GM18951 (cell line): Measurements from ENCODE around the gene CHSY3.

Experiments used
- POLR2A ChIP-seq: IDR thresholded peaks from 4 replicates; pipeline ENCODE4 v1.6.1; 2011; ENCODE audit warnings: mild to moderate bottlenecking; ENCODE audit not compliant: insufficient read length, insufficient read depth; ENCODE audit errors: extremely low read depth
- in situ Hi-C: fragments of 300-500 bp; cut with MboI; formaldehyde crosslinking; loops from one replicate; pipeline ENCODE4 v1.12.0; 2022; ENCODE audit warnings: low sequenced_read_pairs, mixed read lengths, inconsistent platforms; ENCODE audit not compliant: unreplicated experiment

The CHSY3 gene

DNA sequence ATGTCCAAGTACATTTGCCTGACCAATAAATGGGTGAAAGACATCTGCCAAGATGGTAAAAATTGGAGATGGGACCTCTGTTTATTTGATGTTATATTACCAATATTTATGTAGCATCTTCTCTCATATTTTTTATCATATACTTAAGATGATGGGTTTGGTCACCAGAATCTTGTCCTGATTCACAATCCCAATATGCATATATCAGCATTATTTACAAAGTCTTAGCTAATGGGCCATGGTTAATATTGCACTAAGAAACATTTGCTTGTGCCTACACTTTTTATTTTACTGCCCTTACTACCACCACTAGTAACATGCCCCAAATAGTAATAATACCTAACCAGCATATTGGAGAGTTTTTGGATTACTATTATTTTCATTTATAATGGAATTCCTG is 116.7 kb downstream of the CHSY3 start:
- no peak for TF ChIP-seq POLR2A
- in situ Hi-C loops, result no loop called here

DNA sequence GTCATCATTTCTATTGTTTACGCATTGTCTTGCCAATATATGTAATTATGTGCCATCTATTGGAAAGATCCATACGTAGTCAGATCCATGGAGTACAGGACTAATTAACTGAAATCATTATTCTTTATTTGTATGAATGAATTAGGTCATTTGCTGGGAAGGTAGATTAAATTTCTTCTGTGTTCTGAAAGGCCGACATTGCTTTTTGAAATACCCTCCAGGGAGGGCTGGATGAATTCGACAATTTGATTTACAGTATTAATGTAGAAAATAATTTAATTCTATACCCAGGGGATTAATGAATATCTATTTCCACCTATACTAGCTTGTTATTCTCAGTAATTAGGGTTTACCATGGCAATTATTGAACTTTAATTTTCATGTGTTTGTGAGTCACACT is 117.6 kb downstream of the CHSY3 start:
- in situ Hi-C loops, result no loop called here
- no peak for TF ChIP-seq POLR2A

DNA sequence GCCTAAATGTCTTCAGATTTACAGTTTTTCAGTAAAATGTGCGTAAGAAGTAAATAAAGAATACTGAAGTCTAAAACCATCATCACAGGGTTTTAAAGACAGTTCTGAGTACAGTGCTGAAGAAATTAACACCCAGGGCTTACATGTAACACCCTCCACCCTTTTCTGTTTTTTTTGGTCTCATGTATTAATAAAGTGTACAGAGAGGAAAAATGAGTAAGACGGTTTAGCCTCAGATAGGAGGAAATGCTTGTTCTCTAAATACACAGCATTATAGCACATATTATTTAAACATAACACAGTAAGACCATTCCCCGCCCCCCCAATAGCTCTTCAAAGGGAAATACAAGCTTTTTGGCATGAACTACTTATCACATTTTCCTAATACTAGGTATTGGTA is 119.3 kb downstream of the CHSY3 start:
- in situ Hi-C loops, result no loop called here
- TF ChIP-seq POLR2A, result no peak

DNA sequence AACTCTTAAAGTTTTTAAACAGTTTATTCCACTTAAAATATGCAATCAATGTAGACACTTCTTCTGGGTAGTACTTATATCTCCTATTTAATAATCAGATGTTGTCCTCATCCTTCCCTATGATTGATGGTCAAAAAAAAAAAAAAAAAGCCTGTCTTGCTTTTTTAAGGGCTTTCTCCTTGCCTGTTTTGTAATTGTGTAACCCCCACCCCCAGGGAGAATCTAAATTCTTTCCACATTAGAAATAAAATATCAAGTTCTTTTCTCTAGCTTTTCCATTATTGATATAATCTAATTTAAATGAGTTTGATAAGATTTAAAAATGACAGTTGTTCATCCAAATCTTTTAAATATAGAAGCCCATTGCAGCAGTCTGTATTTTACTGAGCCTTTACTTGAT is 119.7 kb downstream of the CHSY3 start:
- TF ChIP-seq POLR2A, result no peak
- in situ Hi-C loops, result no loop called here

DNA sequence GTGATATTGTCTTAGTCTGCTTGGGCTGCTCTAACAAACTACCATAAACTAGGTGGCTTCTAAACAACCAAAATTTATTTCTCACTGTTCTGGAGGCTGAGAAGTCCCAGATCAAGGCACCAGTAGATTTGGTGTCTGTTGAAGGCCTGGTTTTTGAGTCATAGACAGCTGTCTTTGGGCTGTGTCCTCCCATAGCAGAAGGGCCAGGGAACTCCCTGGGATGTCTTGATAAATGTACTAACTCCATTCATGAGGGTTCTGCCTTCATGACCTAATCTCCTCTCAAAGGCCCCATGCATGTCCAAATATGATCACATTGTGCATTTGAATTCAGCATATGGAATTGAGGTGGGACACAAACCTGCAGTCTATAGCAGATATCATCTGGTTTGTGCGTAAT is 121.2 kb downstream of the CHSY3 start:
- TF ChIP-seq POLR2A, result no peak
- in situ Hi-C loops, result no loop called here

DNA sequence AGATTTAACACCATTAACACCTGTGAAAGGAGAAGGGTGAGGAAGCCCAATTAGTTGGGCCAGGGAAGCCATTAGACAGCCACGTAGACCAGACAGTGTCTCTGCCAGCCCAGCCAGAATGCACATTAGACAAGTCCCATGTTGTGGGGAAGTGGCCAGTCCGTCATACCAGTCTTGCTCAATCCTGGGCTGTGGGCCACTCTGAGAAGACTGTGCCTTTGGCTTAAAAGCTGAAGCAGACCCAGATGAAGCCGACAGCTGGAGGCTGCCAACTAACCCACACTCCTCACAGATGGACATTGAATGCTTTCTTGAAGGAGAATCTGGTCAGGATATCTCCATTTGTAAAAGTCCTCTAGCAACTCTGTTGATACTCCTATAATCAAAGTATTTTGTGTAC is 128.5 kb downstream of the CHSY3 start:
- no peak for TF ChIP-seq POLR2A
- in situ Hi-C loops, result no loop called here

DNA sequence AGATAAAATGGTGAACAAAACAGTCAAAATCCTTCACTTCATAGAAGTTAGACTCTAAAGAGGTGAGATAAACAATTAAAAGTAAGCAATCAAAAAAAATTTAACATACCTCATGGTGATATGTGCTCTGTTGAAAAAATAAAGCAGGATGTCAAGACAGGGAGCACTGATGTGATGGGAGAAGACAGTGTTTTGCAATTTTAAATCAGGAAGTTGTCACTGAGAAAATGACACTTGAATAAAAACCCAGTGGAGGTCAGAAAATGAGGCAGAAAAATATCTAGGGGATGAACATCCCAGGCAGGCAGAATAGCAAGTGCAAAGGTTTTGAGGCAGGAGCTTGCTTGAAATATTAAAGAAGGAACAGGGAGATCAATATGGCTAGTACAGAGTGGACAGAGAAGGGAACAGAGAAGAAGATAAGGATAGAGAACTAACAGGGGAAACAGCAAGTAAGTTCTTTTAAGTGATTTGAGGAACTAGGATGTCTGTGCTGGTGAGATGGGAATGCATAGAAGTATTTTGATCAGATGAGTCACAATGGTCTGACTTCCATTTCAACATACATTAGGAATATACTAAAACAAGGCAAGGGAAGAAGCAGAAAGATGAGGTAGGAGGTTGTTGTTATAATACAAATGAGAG is 130.4 kb downstream of the CHSY3 start:
- in situ Hi-C loops, result no loop called here
- no peak for TF ChIP-seq POLR2A

DNA sequence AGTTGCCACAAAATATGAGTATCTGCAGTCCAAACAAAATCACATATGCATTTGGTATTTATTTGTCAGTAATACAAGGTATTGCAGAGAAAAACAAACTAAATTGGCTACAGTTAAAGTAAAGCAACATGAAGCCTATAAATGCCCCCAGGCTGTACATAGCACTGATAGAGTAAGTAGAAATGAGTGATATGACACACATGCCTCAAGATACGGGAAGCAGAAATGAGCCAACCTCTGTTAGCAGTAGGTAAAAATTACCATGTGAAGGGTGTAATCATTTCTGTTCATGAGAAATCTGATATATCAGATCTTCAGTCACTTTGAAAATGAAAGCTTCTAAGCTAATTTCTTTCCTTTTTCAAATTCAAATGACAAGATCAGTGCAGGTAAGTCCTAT is 131.1 kb downstream of the CHSY3 start:
- in situ Hi-C loops, result no loop called here

DNA sequence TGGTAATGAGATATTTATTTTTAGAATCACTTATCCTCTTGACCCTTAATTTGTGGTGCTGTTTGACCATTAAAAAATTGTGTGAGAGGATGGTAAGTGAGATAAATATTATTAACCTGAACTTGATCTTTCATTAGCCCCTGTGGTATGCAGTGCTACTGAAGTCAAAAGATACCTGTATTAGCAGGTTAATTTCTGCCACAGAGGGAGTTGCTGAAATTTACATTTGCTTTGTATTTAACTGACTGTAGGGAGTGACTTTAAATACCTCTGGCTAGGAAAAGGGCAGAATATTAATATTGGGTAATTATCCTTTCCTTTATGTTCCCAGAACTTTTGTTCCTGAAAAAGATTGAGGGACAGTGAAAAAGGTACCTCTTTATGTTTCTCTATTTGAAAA is 133.6 kb downstream of the CHSY3 start:
- no peak for TF ChIP-seq POLR2A
- in situ Hi-C loops, result no loop called here

More for the DNA sequence above, 131.1 kb downstream of the CHSY3 start:
- no peak for TF ChIP-seq POLR2A

DNA sequence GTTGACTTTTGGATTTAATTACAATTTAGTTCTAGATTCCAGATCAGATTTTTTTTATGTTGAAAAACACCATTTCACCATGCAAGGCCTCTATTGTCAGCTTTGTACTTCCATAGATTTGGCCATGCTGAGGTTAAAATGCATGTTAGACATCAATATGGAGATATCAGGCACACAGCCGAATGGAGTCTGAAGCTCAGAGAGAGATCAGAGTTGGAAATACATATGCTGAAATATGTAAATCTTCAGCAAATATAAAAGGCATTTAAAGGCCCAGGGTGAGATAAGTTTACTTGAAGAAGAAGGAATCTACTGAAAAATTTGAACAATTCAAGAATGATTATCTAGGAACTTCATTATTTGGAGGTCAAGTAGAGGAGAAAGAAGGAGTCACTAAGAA is 139.6 kb downstream of the CHSY3 start:
- in situ Hi-C loops, result no loop called here

DNA sequence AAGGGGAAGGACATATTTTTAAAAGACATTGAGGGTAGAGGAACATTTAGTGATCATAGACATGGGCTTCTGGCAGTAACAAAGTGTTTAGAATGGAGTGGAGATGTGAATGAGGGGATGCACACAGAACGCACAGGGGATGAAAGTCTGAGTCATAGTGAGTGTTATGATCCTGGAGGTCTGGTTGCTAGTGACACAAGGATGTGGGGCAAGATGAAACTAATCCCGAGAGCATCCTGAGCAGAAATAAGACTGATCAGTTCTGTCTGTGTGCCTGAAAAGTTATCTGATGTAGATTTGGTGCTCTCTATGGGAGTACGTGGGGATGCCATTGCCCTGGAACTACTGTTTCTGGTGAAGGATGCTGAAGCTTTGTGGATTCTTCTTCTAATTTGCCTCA is 141.1 kb downstream of the CHSY3 start:
- no peak for TF ChIP-seq POLR2A
- in situ Hi-C loops, result no loop called here

More for the DNA sequence above, 139.6 kb downstream of the CHSY3 start:
- TF ChIP-seq POLR2A, result no peak

DNA sequence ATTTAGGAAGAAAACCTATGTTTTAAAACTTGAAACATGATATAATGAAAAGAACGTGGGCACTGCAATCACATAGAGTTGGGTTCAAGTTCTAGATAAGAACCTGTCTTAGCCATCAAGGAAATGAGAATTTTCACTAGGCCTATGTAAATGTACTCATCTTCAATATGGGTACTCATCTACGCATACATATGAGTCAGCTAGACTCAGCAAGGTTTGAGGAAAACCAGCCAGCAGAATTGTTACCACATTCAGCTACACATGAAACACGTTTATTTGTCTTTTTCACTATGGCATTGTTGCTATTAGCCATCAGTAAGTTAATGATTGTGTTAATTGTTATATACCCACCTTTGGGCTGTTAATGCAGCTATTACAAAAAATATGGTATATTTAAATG is 146.3 kb downstream of the CHSY3 start:
- in situ Hi-C loops, result no loop called here

DNA sequence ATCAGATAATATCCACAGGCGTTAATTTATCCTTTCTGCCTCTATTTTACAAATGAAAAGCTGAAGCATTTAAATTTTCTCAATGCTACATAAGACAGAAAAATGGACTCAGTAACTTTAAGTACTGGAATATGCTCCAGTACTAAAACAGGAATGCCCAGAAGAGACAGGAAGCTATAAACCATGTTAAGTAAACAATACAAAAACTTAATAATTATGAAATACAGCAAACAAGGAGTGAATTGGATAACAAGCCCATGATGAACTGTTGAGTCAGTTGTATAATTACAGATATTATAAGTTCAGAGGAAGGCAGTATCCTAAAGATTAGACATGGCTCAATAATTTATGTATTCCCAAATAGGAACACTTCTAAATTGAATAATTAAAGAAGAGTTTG is 148.5 kb downstream of the CHSY3 start:
- in situ Hi-C loops, result no loop called here
- no peak for TF ChIP-seq POLR2A

More for the DNA sequence above, 146.3 kb downstream of the CHSY3 start:
- TF ChIP-seq POLR2A, result no peak

DNA sequence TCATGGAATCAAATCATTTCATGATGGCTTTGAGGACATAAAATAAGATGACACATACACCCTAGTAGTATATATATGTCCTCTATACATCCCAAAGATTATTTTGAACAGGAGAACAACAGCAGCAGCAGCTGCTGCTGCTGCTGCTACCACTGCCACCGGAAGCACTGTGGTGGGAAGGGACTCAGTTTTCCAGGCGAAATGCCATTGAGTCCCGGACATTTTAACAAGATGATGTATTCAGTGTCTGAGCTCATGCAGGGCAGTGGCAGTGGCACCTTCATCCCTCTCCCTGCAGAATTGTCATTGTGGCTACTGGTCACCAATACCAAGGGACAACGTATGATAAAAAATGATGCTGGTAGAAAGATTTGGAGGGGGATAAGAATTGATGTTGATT is 151.3 kb downstream of the CHSY3 start:
- no peak for TF ChIP-seq POLR2A
- in situ Hi-C loops, result no loop called here

DNA sequence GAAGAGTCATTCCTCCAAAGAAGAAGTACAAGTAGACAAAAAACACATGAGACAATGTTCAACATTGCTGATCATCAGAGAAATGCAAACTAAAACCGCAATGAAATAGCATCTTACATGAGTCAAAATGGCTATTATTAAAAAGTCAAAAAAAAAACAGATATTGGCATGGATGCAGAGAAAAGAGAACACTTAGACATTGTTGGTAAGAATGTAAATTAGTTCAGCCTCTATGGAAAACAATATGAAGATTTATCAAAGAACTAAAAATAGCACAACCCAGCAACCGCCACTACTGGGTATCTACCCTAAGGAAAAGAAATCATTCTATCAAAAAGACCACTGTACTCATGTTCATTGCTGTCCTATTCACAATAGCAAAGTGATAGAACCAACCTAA is 157.5 kb downstream of the CHSY3 start:
- TF ChIP-seq POLR2A, result no peak
- in situ Hi-C loops, result no loop called here

DNA sequence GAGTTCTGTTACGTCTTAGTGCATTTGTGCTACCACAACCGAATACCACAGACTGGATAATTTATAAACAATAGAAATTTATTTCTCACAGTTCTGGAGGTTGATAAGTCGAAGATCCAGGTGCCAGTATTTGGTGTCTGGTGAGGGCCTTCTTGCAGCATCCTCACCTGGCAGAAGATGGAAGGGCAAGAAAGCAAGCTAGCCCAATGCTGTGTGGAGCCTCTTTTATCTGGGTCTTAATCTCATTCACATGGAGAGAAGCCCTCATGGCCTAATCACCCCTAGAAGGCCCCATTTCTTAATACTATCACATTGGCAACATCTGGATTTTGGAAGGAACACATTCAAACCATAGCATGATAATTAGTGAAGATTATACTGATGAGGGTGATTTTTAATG is 159.3 kb downstream of the CHSY3 start:
- in situ Hi-C loops, result no loop called here
- TF ChIP-seq POLR2A, result no peak

DNA sequence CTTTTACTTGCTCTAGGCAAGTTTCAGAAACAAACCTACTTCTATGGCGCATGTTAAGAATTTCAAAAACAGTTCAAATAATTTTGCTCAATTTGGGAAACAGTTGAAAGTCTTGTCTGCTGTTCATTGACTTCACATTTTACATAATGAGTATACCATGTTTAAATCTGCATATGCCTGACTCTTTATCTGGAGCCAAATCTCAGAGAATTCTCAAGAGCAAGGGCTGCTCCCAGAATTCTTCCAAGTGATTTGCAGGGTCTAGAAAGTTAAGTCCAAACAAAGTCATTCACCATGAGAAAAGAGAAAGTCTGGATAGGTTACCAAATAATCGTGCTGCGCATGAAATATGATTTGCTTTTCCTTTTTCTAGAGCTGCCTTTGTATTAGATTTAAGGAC is 160.2 kb downstream of the CHSY3 start:
- in situ Hi-C loops, result no loop called here
- no peak for TF ChIP-seq POLR2A
